C4-2B (cell line): ENCODE results near the gene RAB17.

Source experiments
- ZFX ChIP-seq: fragments of 450-650 bp; IDR thresholded peaks from 2 replicates; pipeline ENCODE4 v1.6.1; 2017
- TF ChIP-seq, protein P1 (sequence below): fragments of 450-650 bp; conservative IDR thresholded peaks from 2 replicates; pipeline ENCODE4 v1.5.1; 2017; ENCODE audit warnings: mild to moderate bottlenecking

- TF ChIP-seq, protein P1, sequence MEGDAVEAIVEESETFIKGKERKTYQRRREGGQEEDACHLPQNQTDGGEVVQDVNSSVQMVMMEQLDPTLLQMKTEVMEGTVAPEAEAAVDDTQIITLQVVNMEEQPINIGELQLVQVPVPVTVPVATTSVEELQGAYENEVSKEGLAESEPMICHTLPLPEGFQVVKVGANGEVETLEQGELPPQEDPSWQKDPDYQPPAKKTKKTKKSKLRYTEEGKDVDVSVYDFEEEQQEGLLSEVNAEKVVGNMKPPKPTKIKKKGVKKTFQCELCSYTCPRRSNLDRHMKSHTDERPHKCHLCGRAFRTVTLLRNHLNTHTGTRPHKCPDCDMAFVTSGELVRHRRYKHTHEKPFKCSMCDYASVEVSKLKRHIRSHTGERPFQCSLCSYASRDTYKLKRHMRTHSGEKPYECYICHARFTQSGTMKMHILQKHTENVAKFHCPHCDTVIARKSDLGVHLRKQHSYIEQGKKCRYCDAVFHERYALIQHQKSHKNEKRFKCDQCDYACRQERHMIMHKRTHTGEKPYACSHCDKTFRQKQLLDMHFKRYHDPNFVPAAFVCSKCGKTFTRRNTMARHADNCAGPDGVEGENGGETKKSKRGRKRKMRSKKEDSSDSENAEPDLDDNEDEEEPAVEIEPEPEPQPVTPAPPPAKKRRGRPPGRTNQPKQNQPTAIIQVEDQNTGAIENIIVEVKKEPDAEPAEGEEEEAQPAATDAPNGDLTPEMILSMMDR, result no peak
- no peak for TF ChIP-seq ZFX
Measured at GRCh38 chr2:237639836-237640220, 49.3 kb upstream of the RAB17 start.
